NCI-H128 (cell line): ENCODE measurements around the gene APOBEC4.
"Not testable (repeated sequence)": the region's sequence is repeated elsewhere in the genome, so short reads cannot be mapped to it uniquely, and the experiment has no call there.

Source experiments
- DNase-seq: peaks from one replicate; lab custom pipeline; 2025; ENCODE audit not compliant: unreplicated experiment; lab: John Stamatoyannopoulos, UW

The APOBEC4 gene

DNA sequence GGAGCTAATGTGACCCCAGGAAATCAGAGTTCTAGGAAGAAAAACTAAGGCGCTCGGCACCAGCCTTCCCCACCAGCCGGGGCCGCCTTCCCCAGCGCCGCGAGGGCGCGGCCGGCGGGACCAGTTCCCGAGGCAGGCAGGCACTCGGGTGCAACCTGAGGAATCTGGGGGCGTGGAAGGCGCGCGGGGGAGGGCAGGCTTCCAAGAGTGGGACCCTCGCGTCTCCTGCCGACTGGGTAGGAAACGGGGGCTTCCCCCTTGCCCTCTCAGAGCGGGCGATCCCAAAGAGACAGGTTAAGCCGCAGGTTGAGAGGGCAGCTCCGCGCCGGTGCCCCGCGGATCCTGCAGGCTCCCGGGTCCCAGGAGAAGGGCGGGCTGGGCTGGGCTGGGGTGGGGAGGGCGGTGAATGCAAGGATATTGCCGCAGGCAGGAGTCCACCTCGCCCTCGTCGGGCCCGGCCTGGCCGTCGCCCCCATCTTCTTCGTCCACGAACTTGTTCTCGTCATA lies 18.0 kb downstream of the APOBEC4 start:
- no peak for DNase-seq

- DNase-seq, result no peak
These were observed 18.6 kb downstream of the APOBEC4 start for GRCh38 chr1:183634429-183635065.

DNA sequence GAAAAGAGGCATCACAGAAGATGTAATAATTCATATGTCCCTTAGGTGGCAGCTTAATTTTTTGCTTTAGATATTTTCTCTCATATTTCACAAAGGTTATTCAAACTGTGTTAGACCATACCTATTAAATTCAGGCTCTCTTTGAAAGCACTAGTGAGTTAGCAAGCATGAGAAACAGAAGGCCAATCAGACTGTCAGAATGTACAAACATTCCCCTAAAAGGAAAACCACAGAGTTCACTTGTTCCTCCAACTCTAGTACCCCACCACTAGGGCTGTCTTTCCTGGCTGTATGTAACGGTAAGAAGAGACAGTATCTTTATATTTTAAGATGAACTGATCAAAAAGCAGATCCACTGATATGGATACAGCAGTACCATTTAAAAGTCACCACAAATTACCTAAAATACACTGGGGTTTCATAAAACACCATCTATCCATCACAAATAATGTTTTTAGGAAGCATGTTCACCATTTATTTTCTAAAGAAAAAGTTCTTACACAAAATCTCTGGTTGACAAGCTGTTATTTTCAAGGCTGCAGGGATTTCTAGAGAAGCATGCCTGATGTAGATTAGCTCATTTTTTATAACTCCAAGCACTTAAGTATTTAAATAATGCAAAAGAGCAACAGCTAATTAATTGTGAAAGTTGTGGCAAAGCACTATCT lies 19.3 kb downstream of the APOBEC4 start:
- DNase-seq, result no peak

DNA sequence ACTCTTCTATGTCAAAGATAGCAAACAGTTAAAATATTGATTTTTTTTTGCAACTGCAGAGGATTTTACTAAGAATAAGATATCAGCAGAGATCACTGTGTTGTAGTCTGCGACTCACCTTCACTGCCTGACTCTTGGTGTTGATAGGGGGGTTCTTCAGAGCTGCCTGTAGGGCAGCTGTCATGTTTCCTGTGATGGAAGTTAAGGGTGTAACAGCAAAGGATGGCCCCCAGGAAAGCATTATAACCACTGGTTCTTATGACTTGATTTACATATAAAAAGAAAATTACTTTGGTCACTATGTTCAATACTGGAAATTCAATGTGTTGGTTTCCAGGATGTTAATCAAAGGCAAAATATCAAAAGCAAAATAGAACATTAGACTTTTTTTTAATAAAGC lies 20.2 kb downstream of the APOBEC4 start:
- no peak for DNase-seq

GRCh38 chr1:183632114-183632513 lies 21.0 kb downstream of the APOBEC4 start:
- no peak for DNase-seq

GRCh38 chr1:183630748-183631147 lies 22.4 kb downstream of the APOBEC4 start:
- DNase-seq, result no peak

DNA sequence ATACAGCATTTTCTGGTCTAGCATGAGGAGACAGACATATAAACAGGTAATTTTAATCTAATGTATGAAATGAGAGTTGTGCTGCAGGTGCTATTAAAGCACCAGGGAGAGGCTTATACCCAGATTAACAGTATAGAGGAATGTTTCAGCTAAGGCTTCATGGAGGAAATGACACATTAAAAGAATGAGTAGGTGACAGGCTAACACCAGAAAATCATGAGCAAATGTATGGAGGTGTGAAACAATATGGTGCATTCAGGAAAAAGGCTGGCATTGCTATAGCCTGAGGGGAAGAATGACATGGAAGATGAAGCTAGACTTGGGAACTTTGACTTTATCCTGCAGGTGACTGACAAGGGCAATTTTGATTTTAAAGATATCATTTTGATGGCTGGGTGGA lies 24.6 kb downstream of the APOBEC4 start:
- DNase-seq, result no peak

DNA sequence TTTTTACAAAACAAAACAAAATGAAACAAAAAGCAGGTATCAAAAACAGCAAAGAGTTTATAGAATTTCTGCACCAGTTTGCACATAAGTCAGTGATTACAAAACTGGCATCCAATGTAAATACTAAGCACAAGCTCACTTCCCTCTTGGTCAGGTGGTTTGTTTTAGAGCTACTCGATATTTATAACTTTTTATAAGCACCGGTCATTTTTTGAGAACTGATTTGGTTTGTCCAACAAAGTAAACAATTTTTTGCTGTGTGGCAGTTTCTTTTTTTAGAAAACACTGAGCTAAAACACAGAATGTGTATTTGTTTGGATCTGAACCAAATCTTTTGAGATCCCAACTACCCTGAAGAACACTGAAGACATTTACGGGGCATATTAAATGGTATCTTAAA lies 26.9 kb downstream of the APOBEC4 start:
- DNase-seq, result not testable (repeated sequence)

- peak; percentile 59 for DNase-seq
These were observed 30.0 kb downstream of the APOBEC4 start for GRCh38 chr1:183622884-183623785.

GRCh38 chr1:183622013-183622412 lies 31.1 kb downstream of the APOBEC4 start:
- DNase-seq, result no peak

DNA sequence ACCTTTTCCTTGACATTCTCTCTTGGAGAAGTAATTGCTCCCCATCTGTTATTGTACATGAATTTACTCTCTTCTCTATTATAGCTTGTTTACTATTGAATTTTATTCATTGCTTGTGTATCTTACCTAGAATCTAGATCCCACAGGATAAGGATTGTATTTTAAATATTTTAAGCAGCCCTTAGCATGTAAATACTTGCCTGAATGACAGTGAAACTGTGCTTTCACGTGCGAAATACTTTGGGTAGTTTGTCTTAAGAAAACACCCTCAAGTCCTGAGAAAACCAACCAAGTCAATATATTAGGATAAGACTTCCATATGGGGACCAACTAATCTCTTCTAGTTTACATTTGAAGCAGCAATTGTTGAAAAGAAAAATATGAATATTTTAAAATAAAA lies 32.8 kb downstream of the APOBEC4 start:
- DNase-seq, result no peak

DNA sequence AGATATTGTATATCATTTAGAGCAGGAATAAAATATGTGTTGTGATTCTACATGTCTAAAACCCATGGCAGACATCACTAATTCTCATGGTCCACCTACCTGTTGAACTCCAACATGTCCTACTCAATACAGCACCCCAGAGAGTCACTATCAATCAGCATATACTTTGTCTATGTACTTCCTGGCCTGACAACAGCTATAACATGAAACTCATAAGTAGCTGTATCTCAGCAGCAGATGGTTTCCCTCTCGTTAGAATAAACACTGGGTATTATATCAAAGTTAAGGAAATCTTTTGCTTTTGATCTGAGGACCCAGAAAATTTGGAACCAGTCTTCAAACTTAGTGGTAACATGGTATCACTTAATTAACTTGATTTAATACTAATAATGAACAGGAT lies 33.3 kb downstream of the APOBEC4 start:
- no peak for DNase-seq

DNA sequence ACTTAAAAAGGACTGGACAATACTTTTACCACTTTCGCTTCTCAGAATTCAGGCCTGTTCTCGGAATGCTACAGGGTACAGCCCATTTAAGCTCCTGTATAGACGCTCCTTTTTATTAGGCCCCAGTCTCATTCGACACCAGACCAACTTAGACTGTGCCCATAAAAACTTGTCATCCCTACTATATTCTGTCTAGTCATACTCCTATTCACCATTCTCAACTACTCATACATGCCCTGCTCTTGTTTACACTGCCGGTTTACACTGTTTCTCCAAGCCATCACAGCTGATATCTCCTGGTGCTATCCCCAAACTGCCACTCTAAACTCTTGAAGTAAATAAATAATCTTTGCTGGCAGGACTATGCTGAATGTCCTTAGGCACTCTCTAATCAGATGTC lies 34.9 kb downstream of the APOBEC4 start:
- not testable (repeated sequence) for DNase-seq

GRCh38 chr1:183612975-183613374 lies 40.1 kb downstream of the APOBEC4 start:
- not testable (repeated sequence) for DNase-seq

DNA sequence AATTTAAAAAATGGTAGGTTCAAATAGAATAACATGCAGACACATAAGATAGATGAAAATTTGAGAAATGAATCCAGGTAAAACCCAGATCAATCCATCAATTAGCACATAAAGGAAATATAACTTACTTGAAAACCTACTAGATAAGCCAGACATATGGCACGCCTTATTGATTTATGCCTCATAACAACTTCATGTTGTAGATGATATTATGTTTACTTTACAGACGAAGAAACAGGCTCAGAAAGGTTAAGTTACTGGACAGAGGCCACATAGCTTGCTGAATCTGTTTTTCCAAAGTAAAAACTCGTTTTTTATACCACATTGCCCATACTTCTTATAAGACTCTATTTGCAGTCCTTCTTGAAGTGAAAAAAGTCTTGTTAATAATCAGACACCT lies 40.7 kb downstream of the APOBEC4 start:
- DNase-seq, result no peak

DNA sequence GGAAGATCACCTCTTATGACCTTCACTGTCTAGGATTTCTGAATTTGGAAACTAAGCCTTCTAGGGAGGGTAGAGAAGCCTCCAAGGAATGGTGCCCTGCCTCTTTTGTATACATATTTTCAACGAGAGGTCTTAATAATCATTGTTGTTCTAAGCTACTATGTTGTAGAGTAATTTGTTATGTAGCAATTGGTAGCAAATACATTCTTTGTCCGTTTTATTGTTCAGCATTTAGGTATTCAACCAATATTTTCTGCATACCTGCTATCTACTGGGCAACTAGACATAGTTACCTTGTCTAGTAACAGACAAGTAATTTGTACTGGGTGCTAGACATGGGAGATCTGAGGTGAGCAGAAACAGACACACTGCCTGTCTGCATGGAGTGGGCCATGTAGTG lies 42.1 kb downstream of the APOBEC4 start:
- DNase-seq, result no peak

GRCh38 chr1:183609759-183610452 lies 43.2 kb downstream of the APOBEC4 start:
- DNase-seq, result no peak

GRCh38 chr1:183609313-183609712 lies 43.8 kb downstream of the APOBEC4 start:
- DNase-seq, result no peak

GRCh38 chr1:183607322-183607980 lies 45.7 kb downstream of the APOBEC4 start:
- no peak for DNase-seq

DNA sequence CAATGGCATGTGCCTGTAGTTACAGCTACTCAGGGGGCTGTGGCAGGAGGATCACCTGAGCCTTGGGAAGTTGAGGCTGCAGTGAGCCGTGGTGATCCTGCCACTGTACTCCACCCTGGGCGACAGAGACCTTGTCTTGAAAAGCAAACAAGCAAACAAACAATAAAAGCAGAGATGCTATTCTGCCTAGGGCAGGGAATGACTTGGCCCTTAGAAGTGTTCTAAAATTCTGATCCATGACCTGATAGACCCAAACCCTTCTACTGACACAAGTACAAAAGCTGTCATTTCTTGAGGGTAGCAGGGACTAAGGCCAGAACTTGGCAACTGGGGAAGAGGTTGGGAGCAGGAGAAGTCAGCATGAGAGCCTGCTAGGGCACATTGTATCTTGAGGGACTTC lies 47.2 kb downstream of the APOBEC4 start:
- DNase-seq, result no peak

GRCh38 chr1:183604815-183605214 lies 48.3 kb downstream of the APOBEC4 start:
- DNase-seq, result no peak
